HG03139 (cell line): ENCODE measurements around the gene ANTXR2.
"Not testable (repeated sequence)": the region's sequence is repeated elsewhere in the genome, so short reads cannot be mapped to it uniquely, and the experiment has no call there.

Experiments used
- ATAC-seq: cut with Tn5 transposase; IDR thresholded peaks from one replicate; pipeline ENCODE4 v1.9.1; 2021; ENCODE audit not compliant: unreplicated experiment

ANTXR2 gene

DNA sequence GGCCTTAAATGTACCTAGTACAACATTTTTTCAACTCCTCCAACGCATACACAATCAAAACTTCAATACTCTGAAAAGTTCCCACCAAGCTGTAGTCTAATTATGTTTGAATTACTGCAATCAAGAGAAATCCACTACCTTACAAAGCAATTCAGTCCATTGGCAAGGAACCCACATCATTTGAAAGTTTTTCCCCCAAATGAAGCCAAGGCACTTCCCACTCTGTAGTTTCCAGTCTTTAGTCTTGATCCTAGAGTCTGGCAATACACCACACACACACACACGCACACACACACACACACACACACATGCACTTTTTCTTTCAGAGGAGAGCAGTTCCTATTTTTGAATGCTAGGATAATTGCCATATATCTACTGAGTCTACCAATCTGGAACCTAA is 79.6 kb downstream of the ANTXR2 start:
- no peak for ATAC-seq

DNA sequence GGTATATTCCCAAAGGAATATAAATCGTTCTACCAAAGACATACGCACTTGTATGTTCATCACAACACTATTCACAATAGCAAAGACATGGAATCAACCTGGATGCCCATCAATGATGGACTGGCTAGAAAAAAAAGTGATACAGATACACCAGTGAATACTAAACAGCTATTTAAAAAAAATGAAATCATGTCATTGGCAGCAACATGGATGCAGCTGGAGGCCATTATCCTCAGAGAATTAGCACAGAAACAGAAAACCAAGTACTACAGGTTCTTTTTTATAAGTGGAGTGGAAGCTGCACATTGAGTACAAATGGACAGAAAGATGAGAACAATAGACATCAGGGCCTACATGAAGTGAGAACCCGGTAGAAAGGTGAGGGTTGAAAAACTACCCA is 81.4 kb downstream of the ANTXR2 start:
- ATAC-seq: no peak

GRCh38 chr4:79991100-79991499 is 81.9 kb downstream of the ANTXR2 start:
- ATAC-seq: not testable (repeated sequence)

DNA sequence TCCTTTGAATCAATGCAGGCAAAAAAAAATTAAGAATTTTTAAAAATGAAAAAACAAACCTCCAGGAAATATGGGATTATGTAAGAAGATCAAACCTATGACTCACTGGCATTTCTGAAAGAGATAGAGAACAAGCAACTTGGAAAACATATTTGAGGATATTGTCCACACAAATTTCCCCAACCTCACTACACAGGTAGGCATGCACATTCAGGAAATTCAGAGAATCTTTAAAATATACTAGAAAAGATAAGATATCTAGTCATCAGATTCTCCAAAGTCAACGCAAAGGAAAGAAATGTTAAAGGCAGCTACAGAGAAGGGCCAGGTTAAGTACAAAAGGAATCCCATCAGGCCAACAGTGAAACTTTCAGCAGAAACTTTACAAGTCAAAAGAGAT is 85.6 kb downstream of the ANTXR2 start:
- no peak for ATAC-seq

DNA sequence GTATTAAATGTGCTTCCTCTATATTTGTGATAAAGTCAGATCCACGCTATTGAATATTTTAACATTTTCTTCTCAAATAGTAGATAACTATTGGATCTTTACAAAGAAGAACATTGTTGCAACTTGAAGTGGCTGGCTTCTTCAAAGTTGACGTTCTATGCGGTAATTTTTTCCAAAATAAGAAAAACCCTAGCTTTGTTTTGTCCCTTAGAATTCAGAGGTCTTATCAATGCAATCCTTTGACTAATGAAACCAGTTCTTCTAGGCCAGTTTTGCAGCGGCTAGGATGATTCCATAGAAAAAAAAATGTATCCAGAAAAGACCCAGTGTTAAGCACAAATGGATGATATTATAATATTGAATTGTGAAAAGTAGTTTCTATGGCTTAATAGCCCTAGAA is 89.6 kb downstream of the ANTXR2 start:
- no peak for ATAC-seq

GRCh38 chr4:79982601-79983322 is 90.3 kb downstream of the ANTXR2 start:
- ATAC-seq: no peak

DNA sequence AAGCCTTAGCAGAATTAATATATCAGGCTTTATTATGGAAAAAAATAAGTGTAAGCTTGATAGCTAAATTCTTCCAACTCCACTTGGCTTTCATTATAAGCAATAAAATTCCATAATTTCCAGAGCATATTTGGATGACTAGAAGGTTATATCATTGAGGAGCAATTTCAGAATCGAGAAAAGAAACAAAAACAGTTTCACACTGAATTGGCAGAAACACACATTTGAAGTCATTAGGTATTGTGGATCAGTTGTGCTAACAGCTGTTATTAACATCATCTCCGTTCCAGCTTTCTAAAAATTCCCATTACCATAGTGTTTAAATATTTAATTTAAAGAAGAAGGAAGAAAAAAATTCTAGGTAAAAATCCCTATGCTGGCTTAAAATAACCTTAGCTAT is 92.6 kb downstream of the ANTXR2 start:
- no peak for ATAC-seq

- ATAC-seq: no peak
These were observed 93.1 kb downstream of the ANTXR2 start for GRCh38 chr4:79979785-79980437.

GRCh38 chr4:79977131-79977840 is 95.7 kb downstream of the ANTXR2 start:
- no peak for ATAC-seq

- ATAC-seq: no peak
These were observed 108.4 kb downstream of the ANTXR2 start for GRCh38 chr4:79964400-79965211.

DNA sequence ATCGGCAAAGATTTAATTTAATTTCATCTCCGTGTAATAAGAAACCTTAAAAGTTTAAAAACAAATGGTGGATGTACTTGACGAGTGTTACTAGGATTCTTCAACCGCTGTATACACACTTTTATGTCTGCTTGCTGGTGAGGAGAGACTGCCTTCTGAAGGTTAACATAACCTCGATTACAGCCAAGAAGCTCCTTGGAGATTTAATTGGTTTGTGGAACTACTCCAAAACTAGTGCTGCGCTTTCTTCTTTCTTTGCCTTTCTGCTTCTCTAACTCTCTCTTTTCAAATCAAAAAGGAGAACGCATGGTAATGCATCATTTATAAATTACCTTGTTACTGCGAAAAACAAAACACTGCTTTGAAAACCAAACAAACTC is 109.0 kb downstream of the ANTXR2 start:
- no peak for ATAC-seq

DNA sequence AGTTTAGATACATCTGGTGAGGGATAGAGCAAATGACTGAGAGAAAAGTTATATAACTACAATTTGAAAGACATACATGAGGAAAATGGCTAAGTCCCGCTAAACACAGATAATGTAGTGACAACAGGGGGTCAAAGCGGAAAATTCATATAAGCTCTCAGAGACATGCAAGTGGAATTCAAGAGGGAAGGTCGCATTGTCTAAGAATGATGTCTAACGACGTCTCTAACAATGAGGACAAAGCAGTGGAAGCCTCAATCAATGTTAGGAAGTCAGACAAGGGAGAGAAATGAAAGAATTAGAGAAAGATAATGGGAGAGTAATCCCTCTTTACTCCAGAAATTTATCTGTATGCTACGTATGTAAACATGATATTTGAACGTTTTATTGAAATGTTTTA is 113.4 kb downstream of the ANTXR2 start:
- ATAC-seq: no peak

DNA sequence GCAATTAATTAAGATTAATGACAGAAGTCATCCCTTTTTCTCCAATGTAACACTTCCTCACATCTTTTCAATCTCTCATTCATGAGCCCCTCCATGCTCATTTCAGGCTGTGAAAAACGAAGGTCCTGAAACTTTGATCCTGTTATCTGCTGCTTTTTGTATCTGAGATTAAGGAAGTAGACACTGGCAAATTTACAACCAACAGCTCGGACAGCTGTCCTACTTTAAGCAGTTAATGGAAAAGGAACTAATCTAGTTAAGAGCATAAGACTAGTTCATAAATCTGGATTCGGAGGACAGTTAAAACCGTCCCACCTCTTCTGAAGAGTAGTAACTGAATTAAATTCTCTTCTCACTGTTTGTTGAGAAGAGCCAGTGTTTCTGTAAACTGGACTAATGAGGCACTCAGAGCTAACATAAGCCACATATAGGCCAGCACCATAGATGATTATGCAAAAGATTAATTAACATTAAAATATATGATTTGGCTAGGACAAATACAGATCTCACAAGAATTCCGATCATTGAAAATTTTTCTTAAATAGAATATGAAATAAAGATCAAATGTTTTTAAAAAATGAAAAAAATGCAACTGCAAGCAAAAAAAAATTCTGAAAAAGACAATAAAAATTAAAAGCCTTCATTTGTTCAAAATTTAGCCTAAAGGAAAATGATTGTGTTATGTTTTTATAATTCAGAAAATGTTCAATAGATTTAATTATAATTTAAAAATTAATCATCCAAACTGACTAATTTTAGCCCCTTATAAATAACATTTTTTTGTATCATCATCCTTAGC is 114.4 kb downstream of the ANTXR2 start:
- no peak for ATAC-seq

- ATAC-seq: no peak
These were observed 123.9 kb downstream of the ANTXR2 start for GRCh38 chr4:79949178-79949577.

- ATAC-seq: no peak
These were observed 124.3 kb downstream of the ANTXR2 start for GRCh38 chr4:79948739-79949138.

- ATAC-seq: no peak
These were observed 124.8 kb downstream of the ANTXR2 start for GRCh38 chr4:79948261-79948660.

DNA sequence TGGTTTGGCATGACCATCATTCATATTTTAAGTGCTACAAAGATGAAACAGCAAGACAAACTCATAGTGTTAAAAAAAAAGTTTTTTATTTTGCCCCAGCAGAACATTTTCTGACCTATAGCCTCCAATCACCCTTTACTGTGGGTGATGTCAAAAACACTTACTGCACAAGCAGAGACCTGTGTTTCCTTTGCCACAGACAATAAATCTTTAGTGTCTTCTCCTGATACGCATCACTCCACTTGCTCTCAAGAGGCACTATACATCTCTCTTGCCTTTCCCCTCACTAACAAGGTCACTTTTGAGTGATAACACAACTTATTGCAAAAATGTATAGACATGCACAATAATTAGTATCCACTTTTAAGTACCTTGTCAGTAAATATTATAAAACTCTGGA is 125.6 kb downstream of the ANTXR2 start:
- no peak for ATAC-seq

GRCh38 chr4:79935274-79935673 is 137.8 kb downstream of the ANTXR2 start:
- ATAC-seq: no peak

- ATAC-seq: no peak
These were observed 138.4 kb downstream of the ANTXR2 start for GRCh38 chr4:79934660-79935059.

DNA sequence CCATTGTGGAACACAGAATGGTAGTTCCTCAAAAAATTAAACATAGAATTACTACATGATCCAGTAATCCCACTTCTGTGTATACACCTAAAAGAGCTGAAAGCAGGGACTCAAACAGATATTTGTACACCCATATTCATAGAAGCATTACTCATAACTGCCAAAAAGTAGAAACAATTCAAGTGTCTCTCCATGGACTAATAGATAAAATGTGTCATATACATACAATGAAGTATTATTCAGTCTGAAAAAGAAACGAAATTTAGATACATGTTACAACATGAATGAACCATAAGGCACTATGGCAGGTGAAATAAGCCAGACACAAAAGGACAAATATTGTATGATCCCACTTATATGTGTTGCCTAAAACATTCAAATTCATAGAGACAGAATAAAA is 145.1 kb downstream of the ANTXR2 start:
- ATAC-seq: no peak

GRCh38 chr4:79923281-79923680 is 149.7 kb downstream of the ANTXR2 start:
- no peak for ATAC-seq
